Liver (tissue), 9 donors: ENCODE measurements around the gene TMCO4. TPM values are rescaled to one million over a fixed set of nuclear protein-coding genes. Genes with fewer than 3 reads are reported as not detected.

Experiments used
- DNase-seq: peaks from one replicate; pipeline ENCODE4 v3.0.0-alpha.2; 2017; ENCODE audit warnings: low spot score
- H3K27ac ChIP-seq, 2 donors: one replicate each; pipeline ENCODE4 v1.7.0; 2013; ENCODE audit warnings: inconsistent platforms in 2 of 2, low read length in 2 of 2, control low read depth in 1 of 2, low read depth in 1 of 2, mild to moderate bottlenecking in 1 of 2
- H3K27me3 ChIP-seq, 4 donors: one replicate each; pipeline versions ENCODE4 v1.6.1 to v1.7.0; 2013; ENCODE audit warnings: low read length in 3 of 4, inconsistent platforms in 1 of 4, mild to moderate bottlenecking in 1 of 4, moderate library complexity in 1 of 4; ENCODE audit not compliant: control insufficient read depth in 4 of 4, insufficient read depth in 4 of 4
- H3K36me3 ChIP-seq, 4 donors: one replicate each; pipeline versions ENCODE4 v1.6.1 to v1.7.0; 2013; ENCODE audit warnings: low read length in 3 of 4, mild to moderate bottlenecking in 3 of 4, low read depth in 1 of 4, moderate library complexity in 1 of 4; ENCODE audit not compliant: control insufficient read depth in 4 of 4, insufficient read depth in 3 of 4
- H3K4me1 ChIP-seq, 4 donors: one replicate each; pipeline versions ENCODE4 v1.6.1 to v1.7.0; 2013; ENCODE audit warnings: low read length in 3 of 4, mild to moderate bottlenecking in 3 of 4, moderate library complexity in 1 of 4; ENCODE audit not compliant: control insufficient read depth in 4 of 4, insufficient read depth in 4 of 4
- H3K4me3 ChIP-seq, 3 donors: one replicate each; pipeline versions ENCODE4 v1.6.1 to v1.7.0; 2013; ENCODE audit warnings: low read length in 3 of 3, control low read depth in 1 of 3, low read depth in 1 of 3, mild to moderate bottlenecking in 1 of 3
- H3K9ac ChIP-seq, 2 donors: one replicate each; pipeline ENCODE4 v1.7.0; 2013; ENCODE audit warnings: low read length in 2 of 2, mild to moderate bottlenecking in 2 of 2, moderate library complexity in 2 of 2, control low read depth in 1 of 2, low read depth in 1 of 2
- H3K9me3 ChIP-seq, 4 donors: one replicate each; pipeline versions ENCODE4 v1.6.1 to v1.7.0; 2013; ENCODE audit warnings: low read length in 3 of 4; ENCODE audit not compliant: control insufficient read depth in 4 of 4
- ATF3 ChIP-seq: IDR thresholded peaks from 2 replicates; pipeline ENCODE4 v1.6.1; 2016; ENCODE audit warnings: antibody characterized with exemption
- CTCF ChIP-seq: fragments of 150-350 bp; IDR thresholded peaks from 2 replicates; pipeline ENCODE4 v1.5.1; 2017; ENCODE audit warnings: improper control_type of control experiment, low read depth, low read length; ENCODE audit not compliant: missing input control
- EGR1 ChIP-seq, 2 donors: IDR thresholded peaks; 2 replicates each; pipeline ENCODE4 v1.6.1; 2016 to 2018; ENCODE audit warnings: antibody characterized with exemption in 2 of 2, low read depth in 2 of 2
- FOXA1 ChIP-seq: IDR thresholded peaks from 2 replicates; pipeline ENCODE4 v1.6.1; 2016; ENCODE audit warnings: antibody characterized with exemption
- FOXA2 ChIP-seq: IDR thresholded peaks from 2 replicates; pipeline ENCODE4 v1.6.1; 2016; ENCODE audit warnings: antibody characterized with exemption
- GABPA ChIP-seq, 2 donors: IDR thresholded peaks in 1 of 2; conservative IDR thresholded peaks in 1 of 2; 2 replicates each; pipeline ENCODE4 v1.6.1; 2016; ENCODE audit warnings: antibody characterized with exemption in 2 of 2, mild to moderate bottlenecking in 1 of 2, moderate library complexity in 1 of 2
- HNF4A ChIP-seq, 2 donors: conservative IDR thresholded peaks; 2 replicates each; pipeline ENCODE4 v1.6.1; 2016; ENCODE audit warnings: antibody characterized with exemption in 2 of 2, mild to moderate bottlenecking in 2 of 2
- HNF4G ChIP-seq: IDR thresholded peaks from 2 replicates; pipeline ENCODE4 v1.6.1; 2016; ENCODE audit warnings: antibody characterized with exemption
- JUND ChIP-seq, 2 donors: IDR thresholded peaks; 2 replicates each; pipeline ENCODE4 v1.6.1; 2016; ENCODE audit warnings: antibody characterized with exemption in 2 of 2
- MAX ChIP-seq: IDR thresholded peaks from 2 replicates; pipeline ENCODE4 v1.6.1; 2016; ENCODE audit warnings: antibody characterized with exemption
- NR2F2 ChIP-seq: IDR thresholded peaks from 2 replicates; pipeline ENCODE4 v1.6.1; 2016; ENCODE audit warnings: antibody characterized with exemption
- RAD21 ChIP-seq, 2 donors: IDR thresholded peaks; 2 replicates each; pipeline ENCODE4 v1.6.1; 2016; ENCODE audit warnings: antibody characterized with exemption in 2 of 2, mild to moderate bottlenecking in 2 of 2
- REST ChIP-seq: IDR thresholded peaks from 2 replicates; pipeline ENCODE4 v1.6.1; 2016; ENCODE audit warnings: antibody characterized with exemption, mild to moderate bottlenecking
- RXRA ChIP-seq, 2 donors: IDR thresholded peaks; 2 replicates each; pipeline ENCODE4 v1.6.1; 2017 to 2018; ENCODE audit warnings: antibody characterized with exemption in 2 of 2, mild to moderate bottlenecking in 1 of 2
- SP1 ChIP-seq: IDR thresholded peaks from 2 replicates; pipeline ENCODE4 v1.6.1; 2018; ENCODE audit warnings: antibody characterized with exemption, mild to moderate bottlenecking
- TAF1 ChIP-seq: conservative IDR thresholded peaks from 2 replicates; pipeline ENCODE4 v1.6.1; 2016; ENCODE audit warnings: antibody characterized with exemption, mild to moderate bottlenecking
- YY1 ChIP-seq: IDR thresholded peaks from 2 replicates; pipeline ENCODE4 v1.6.1; 2016; ENCODE audit warnings: antibody characterized with exemption, mild to moderate bottlenecking
- ZBTB33 ChIP-seq: IDR thresholded peaks from 2 replicates; pipeline ENCODE4 v1.6.1; 2016; ENCODE audit warnings: antibody characterized with exemption
- WGBS: extraction: QIAGEN DNeasy Blood & Tissue Kit; methylation state at CpG from one replicate; pipeline ENCODE4 v1.1.7; 2013; 5-methylcytosine and 5-hydroxymethylcytosine counted together
- polyA plus RNA-seq, 2 donors: library from polyadenylated mRNA; stranded (reverse) in 1 of 2; unstranded in 1 of 2; fragments of 200-250 nt in 1 of 2; fragments of >200 nt in 1 of 2; fragmentation: Nextera tagmentation in 1 of 2; extraction: Ambion mirVana in 1 of 2; gene quantifications; one replicate each; pipeline versions ENCODE4 v1.2.1 to v1.2.3, GENCODE V29; 2013 to 2015
- total RNA-seq, 2 donors: library from RNA; depleted of rRNA; stranded (reverse); fragments of >200 nt; gene quantifications; one replicate each; pipeline ENCODE4 v1.2.3, GENCODE V29; 2014
- donor health status: healthy.
- donor health status: healthy.
- donor health status: healthy.
- donor health status: healthy.
- donor health status: healthy.

The TMCO4 gene
- total and polyA plus RNA-seq, 4 donors = 4.0 to 9.5 (median 6.0) TPM

- TF ChIP-seq REST (no peak), RXRA (IDR thresholded peaks at IDR 0.05) (no peak), FOXA1 (no peak), NR2F2 (no peak), CTCF (no peak), HNF4A (conservative IDR thresholded peaks at IDR 0.05) (no peak), ZBTB33 (no peak), SP1 (no peak), HNF4G (no peak), GABPA (IDR thresholded peaks at IDR 0.05 in 1 of 2, conservative IDR thresholded peaks at IDR 0.05 in 1 of 2) (no peak), ATF3 (no peak), JUND (IDR thresholded peaks at IDR 0.05) (no peak), FOXA2 (no peak), RAD21 (IDR thresholded peaks at IDR 0.05) (no peak), EGR1 (IDR thresholded peaks at IDR 0.05; ENCODE audit: low read depth in 2 of 2) (no peak), TAF1 (no peak), MAX (no peak), YY1 (no peak)
- WGBS = 5% methylated on average over 71 of the region's 71 CpGs
These were observed 154.9 kb downstream of the TMCO4 start for GRCh38 chr1:19644681-19645410.

More at GRCh38 chr1:19644681-19645410, 154.9 kb downstream of the TMCO4 start:
- Histone ChIP-seq H3K4me1 (peaks cover 3 to 12% (median 8%) of the 10 kb centered on the region in 4 donors), H3K27me3 (peaks cover 0 to 8% (median 0%) of the 10 kb centered on the region in 4 donors), H3K4me3 (peak overlapping the region; percentile 15 to 62 (median 57)), H3K9me3 (no peaks in the 10 kb centered on the region), H3K9ac (peak overlapping the region in 1 of 2 donors; percentile 16), H3K36me3 (no peaks in the 10 kb centered on the region), H3K27ac (peak overlapping the region in 1 of 2 donors; percentile 49)
- no peak for DNase-seq
